GM10266 (cell line): ENCODE results near the gene CCDC121.
"Not testable (repeated sequence)": the region's sequence is repeated elsewhere in the genome, so short reads cannot be mapped to it uniquely, and the experiment has no call there.

Source experiments
- DNase-seq: peaks from one replicate; pipeline ENCODE4 v3.0.0; 2012; ENCODE audit errors: extremely low spot score
- CTCF ChIP-seq: IDR thresholded peaks from 2 replicates; pipeline ENCODE4 v1.5.1; 2012; ENCODE audit warnings: mild to moderate bottlenecking, low read depth; ENCODE audit not compliant: control insufficient read depth, insufficient read depth; ENCODE audit errors: missing control alignments

Gene CCDC121

GRCh38 chr2:27636766-27637165, 8.0 kb upstream of the CCDC121 start:
- TF ChIP-seq CTCF: no peak
- DNase-seq: no peak

- no peak for TF ChIP-seq CTCF
- DNase-seq: no peak
Measured at GRCh38 chr2:27634291-27634690, 5.5 kb upstream of the CCDC121 start.

GRCh38 chr2:27630257-27630656, 1.4 kb upstream of the CCDC121 start:
- not testable (repeated sequence) for DNase-seq

- no peak for TF ChIP-seq CTCF
- DNase-seq: no peak
Measured at GRCh38 chr2:27627963-27628766, 647 bp downstream of the CCDC121 start.

- not testable (repeated sequence) for DNase-seq
Measured at GRCh38 chr2:27626921-27627320, 1.9 kb downstream of the CCDC121 start.

- not testable (repeated sequence) for DNase-seq
Measured at GRCh38 chr2:27626323-27626722, 2.5 kb downstream of the CCDC121 start.

- TF ChIP-seq CTCF: no peak
- DNase-seq: no peak
Measured at GRCh38 chr2:27624943-27625342, 3.9 kb downstream of the CCDC121 start.

- TF ChIP-seq CTCF: no peak
Measured at GRCh38 chr2:27622921-27623384, 5.9 kb downstream of the CCDC121 start.

GRCh38 chr2:27621524-27621923, 7.3 kb downstream of the CCDC121 start:
- DNase-seq: no peak
- no peak for TF ChIP-seq CTCF

More at GRCh38 chr2:27622921-27623384, 5.9 kb downstream of the CCDC121 start:
- no peak for DNase-seq
